ENCODE measurements around the gene KEL. TPM values are rescaled to one million over a fixed set of nuclear protein-coding genes. Genes with fewer than 3 reads are reported as not detected.

The KEL gene
- total RNA-seq, 4 donors from 2014 or later, result 0.29 to 2.0 (median 0.49) TPM

GRCh38 chr7:142935941-142936565 lies 26.1 kb downstream of the KEL start:
- no peak overlapping the region for H3K4me3 ChIP-seq (replicated peaks in 1 of 3)
- H3K36me3 ChIP-seq, result no peaks in the 10 kb centered on the region
- H3K27ac ChIP-seq, result no peak overlapping the region
- TF ChIP-seq CTCF (IDR thresholded peaks at IDR 0.05) (no peak), POLR2A (IDR thresholded peaks at IDR 0.05) (no peak)
- intact Hi-C loops (cut with DNase I), result no loop called here
- H3K27me3 ChIP-seq, result no peaks in the 10 kb centered on the region
- no peak for DNase-seq
- no peaks in the 10 kb centered on the region for H3K9me3 ChIP-seq
- H3K4me1 ChIP-seq, result no peaks in the 10 kb centered on the region
- 85 to 88% methylated on average over 12 of the region's 12 CpGs for WGBS, 2 donors

GRCh38 chr7:142934056-142934455 lies 28.1 kb downstream of the KEL start:
- Histone ChIP-seq H3K9me3 (no peaks in the 10 kb centered on the region), H3K27me3 (no peaks in the 10 kb centered on the region), H3K4me3 (replicated peaks in 1 of 3) (no peak overlapping the region), H3K27ac (no peak overlapping the region), H3K4me1 (no peaks in the 10 kb centered on the region), H3K36me3 (no peaks in the 10 kb centered on the region)
- intact Hi-C loops (cut with DNase I), result no loop called here
- DNase-seq, result no peak
- TF ChIP-seq POLR2A (IDR thresholded peaks at IDR 0.05) (no peak), CTCF (IDR thresholded peaks at IDR 0.05) (no peak)
- WGBS, 2 donors, result 72 to 77% methylated on average over 12 of the region's 12 CpGs

- Histone ChIP-seq H3K27me3 (no peaks in the 10 kb centered on the region), H3K27ac (no peak within 1 kb of the TSS), H3K9me3 (no peaks in the 10 kb centered on the region), H3K4me3 (replicated peaks in 1 of 3) (no peak within 1 kb of the TSS), H3K4me1 (no peaks in the 10 kb centered on the region), H3K36me3 (no peaks in the 10 kb centered on the region)
- DNase-seq, result no peak
- intact Hi-C loops (cut with DNase I), result no loop called here
- 81 to 83% methylated on average over 4 of the region's 4 CpGs for WGBS, 2 donors
- TF ChIP-seq CTCF (IDR thresholded peaks at IDR 0.05), result no peak
- TF ChIP-seq POLR2A (IDR thresholded peaks at IDR 0.05), result no peak
Observed at GRCh38 chr7:142933624-142934023, 28.5 kb downstream of the KEL start, which contains the start of gene TRPV5. TSS of gene TRPV5 (minus strand) at chr7:142933746. CDS start at chr7:142933459, 287 bp downstream.

GRCh38 chr7:142933092-142933475 lies 29.1 kb downstream of the KEL start:
- TF ChIP-seq CTCF (IDR thresholded peaks at IDR 0.05) (no peak), POLR2A (IDR thresholded peaks at IDR 0.05) (no peak)
- Histone ChIP-seq H3K27ac (no peak overlapping the region), H3K4me3 (replicated peaks in 1 of 3) (no peak overlapping the region), H3K27me3 (no peaks in the 10 kb centered on the region), H3K9me3 (no peaks in the 10 kb centered on the region), H3K4me1 (no peaks in the 10 kb centered on the region), H3K36me3 (no peaks in the 10 kb centered on the region)
- no peak for DNase-seq
- intact Hi-C loops (cut with DNase I), result no loop called here
- WGBS, 2 donors, result 92 to 95% methylated on average over 7 of the region's 7 CpGs

- Histone ChIP-seq H3K36me3 (no peaks in the 10 kb centered on the region), H3K27me3 (no peaks in the 10 kb centered on the region), H3K27ac (no peak overlapping the region), H3K4me3 (replicated peaks in 1 of 3) (no peak overlapping the region), H3K4me1 (no peaks in the 10 kb centered on the region), H3K9me3 (no peaks in the 10 kb centered on the region)
- no peak for TF ChIP-seq CTCF (IDR thresholded peaks at IDR 0.05)
- no peak for TF ChIP-seq POLR2A (IDR thresholded peaks at IDR 0.05)
- 64 to 70% methylated on average over 5 of the region's 5 CpGs for WGBS, 2 donors
- DNase-seq, result no peak
- intact Hi-C loops (cut with DNase I), result no loop called here
Observed at GRCh38 chr7:142932386-142933091, 29.6 kb downstream of the KEL start.

Data from thyroid gland (tissue), 4 donors.